Lung (tissue), 12 donors: ENCODE measurements around the gene AMBRA1. TPM values are rescaled to one million over a fixed set of nuclear protein-coding genes. Genes with fewer than 3 reads are reported as not detected.

Source experiments
- ATAC-seq: fragments of 200-7000 bp; cut with Tn5 transposase; one replicate; pipeline ENCODE4 v1.9.1; 2020; ENCODE audit warnings: moderate number of reproducible peaks; ENCODE audit not compliant: insufficient read depth, low FRiP score
- DNase-seq, 3 donors: peaks; one replicate each; pipeline ENCODE4 v3.0.0-alpha.2; 2013 to 2017
- H3K27ac ChIP-seq, 2 donors: one replicate each; pipeline ENCODE4 v1.5.1; 2013; ENCODE audit warnings: mild to moderate bottlenecking in 2 of 2, moderate library complexity in 2 of 2, control low read depth in 1 of 2, inconsistent platforms in 1 of 2, low read depth in 1 of 2, low read length in 1 of 2
- H3K27me3 ChIP-seq, 3 donors: one replicate each; pipeline ENCODE4 v1.5.1; 2013; ENCODE audit warnings: low read length in 2 of 3; ENCODE audit not compliant: control insufficient read depth in 3 of 3, insufficient read depth in 3 of 3
- H3K36me3 ChIP-seq, 4 donors: one replicate each; pipeline ENCODE4 v1.5.1; 2013; ENCODE audit warnings: low read length in 4 of 4, mild to moderate bottlenecking in 1 of 4, moderate library complexity in 1 of 4; ENCODE audit not compliant: control insufficient read depth in 4 of 4, insufficient read depth in 4 of 4
- H3K4me1 ChIP-seq, 5 donors: one replicate each; pipeline ENCODE4 v1.5.1; 2013; ENCODE audit warnings: low read length in 5 of 5, mild to moderate bottlenecking in 2 of 5, moderate library complexity in 1 of 5; ENCODE audit not compliant: control insufficient read depth in 5 of 5, insufficient read depth in 5 of 5
- H3K4me3 ChIP-seq: one replicate; pipeline ENCODE4 v1.5.1; 2013; ENCODE audit warnings: mild to moderate bottlenecking, control low read depth, moderate library complexity
- H3K9ac ChIP-seq, 2 donors: one replicate each; pipeline ENCODE4 v1.5.1; 2013; ENCODE audit warnings: low read length in 2 of 2, control low read depth in 1 of 2; ENCODE audit not compliant: insufficient read depth in 1 of 2
- H3K9me3 ChIP-seq, 4 donors: one replicate each; pipeline ENCODE4 v1.5.1; 2013; ENCODE audit warnings: low read length in 3 of 4, mild to moderate bottlenecking in 1 of 4, moderate library complexity in 1 of 4; ENCODE audit not compliant: control insufficient read depth in 4 of 4, insufficient read depth in 3 of 4
- CTCF ChIP-seq: IDR thresholded peaks from 2 replicates; pipeline ENCODE4 v1.5.1; 2012; ENCODE audit warnings: mild to moderate bottlenecking; ENCODE audit errors: control extremely low read depth, extremely low read depth
- WGBS, 2 donors: extraction: QIAGEN DNeasy Blood & Tissue Kit; methylation state at CpG; one replicate each; pipeline ENCODE4 v1.1.7; 2013; 5-methylcytosine and 5-hydroxymethylcytosine counted together
- polyA plus RNA-seq, 2 donors: library from polyadenylated mRNA; stranded (reverse); fragments of 200-250 nt; gene quantifications; one replicate each; pipeline ENCODE4 v1.2.1, GENCODE V29; 2013
- total RNA-seq, 2 donors: library from RNA; depleted of rRNA in 1 of 2; stranded (reverse); fragments of >200 nt in 1 of 2; gene quantifications; one replicate each; pipeline ENCODE4 v1.2.1, GENCODE V29; 2014 to 2021
- donor health status: control.
- donor health status: control.
- donor health status: Bipolar disorder and iron deficiency.
- donor health status: healthy.
- donor health status: DM: yes; HTN: yes; CAD: no.

Gene AMBRA1
- total and polyA plus RNA-seq, 4 donors = 7.4 to 41.2 (median 23.7) TPM

GRCh38 chr11:46630237-46630636 is 36.4 kb upstream of the AMBRA1 start:
- TF ChIP-seq CTCF = no peak
- Histone ChIP-seq H3K9ac (no peak overlapping the region), H3K4me3 (no peak overlapping the region), H3K27me3 (no peaks in the 10 kb centered on the region), H3K4me1 (no peaks in the 10 kb centered on the region), H3K36me3 (peaks cover 12 to 24% (median 18%) of the 10 kb centered on the region in 4 donors), H3K9me3 (no peaks in the 10 kb centered on the region), H3K27ac (no peak overlapping the region)
- 96 to 100% methylated on average over 1 of the region's 1 CpG for WGBS, 2 donors
- ATAC-seq (no peak), DNase-seq (no peak)

GRCh38 chr11:46628961-46629360 is 35.1 kb upstream of the AMBRA1 start:
- no peaks in the 10 kb centered on the region for H3K4me1 ChIP-seq
- 90 to 97% methylated on average over 6 of the region's 6 CpGs for WGBS, 2 donors
- ATAC-seq (no peak), DNase-seq (no peak)
- no peak overlapping the region for H3K27ac ChIP-seq
- no peak for TF ChIP-seq CTCF
- H3K4me3 ChIP-seq = no peak overlapping the region
- H3K27me3 ChIP-seq = no peaks in the 10 kb centered on the region
- peaks cover 13 to 33% (median 22%) of the 10 kb centered on the region in 4 donors for H3K36me3 ChIP-seq
- no peaks in the 10 kb centered on the region for H3K9me3 ChIP-seq
- H3K9ac ChIP-seq = no peak overlapping the region

- H3K4me1 ChIP-seq = no peaks in the 10 kb centered on the region
- H3K9ac ChIP-seq = no peak overlapping the region
- no peaks in the 10 kb centered on the region for H3K9me3 ChIP-seq
- DNase-seq (no peak), ATAC-seq (no peak)
- no peak for TF ChIP-seq CTCF
- WGBS, 2 donors = 93% methylated on average over 3 of the region's 3 CpGs
- H3K27me3 ChIP-seq = no peaks in the 10 kb centered on the region
- peaks cover 10 to 25% (median 21%) of the 10 kb centered on the region in 4 donors for H3K36me3 ChIP-seq
- no peak overlapping the region for H3K4me3 ChIP-seq
- H3K27ac ChIP-seq = no peak overlapping the region
These were observed 31.6 kb upstream of the AMBRA1 start for GRCh38 chr11:46625406-46625805.

GRCh38 chr11:46618837-46619236 is 25.0 kb upstream of the AMBRA1 start:
- no peak for DNase-seq
- 66 to 83% methylated on average over 6 of the region's 6 CpGs for WGBS, 2 donors
- no peak for TF ChIP-seq CTCF
- Histone ChIP-seq H3K4me3 (no peak overlapping the region), H3K36me3 (peaks cover 0 to 6% (median 1%) of the 10 kb centered on the region in 4 donors), H3K27me3 (no peaks in the 10 kb centered on the region), H3K9me3 (no peaks in the 10 kb centered on the region), H3K4me1 (peaks cover 0 to 20% (median 5%) of the 10 kb centered on the region in 5 donors), H3K27ac (no peak overlapping the region), H3K9ac (no peak overlapping the region)
- ATAC-seq = no peak
